ACC112 (cell line): ENCODE measurements around the gene HMCN1.
"Not testable (repeated sequence)": the region's sequence is repeated elsewhere in the genome, so short reads cannot be mapped to it uniquely, and the experiment has no call there.

Experiments used
- H2AFZ ChIP-seq: fragments of 200-600 bp; sonication (generic); one replicate; pipeline ENCODE4 v1.6.0; 2017; ENCODE audit warnings: antibody characterized with exemption, low read length; ENCODE audit not compliant: unreplicated experiment
- H3K27ac ChIP-seq: fragments of 200-600 bp; sonication (generic); 2 replicates; pipeline ENCODE4 v1.5.1; 2014; ENCODE audit warnings: low read depth, mild to moderate bottlenecking, antibody characterized with exemption, low read length, moderate library complexity
- H3K27me3 ChIP-seq: fragments of 200-600 bp; sonication (generic); 2 replicates; pipeline ENCODE4 v1.6.1; 2014; ENCODE audit warnings: mild to moderate bottlenecking, antibody characterized with exemption, low read length, moderate library complexity, mixed read lengths; ENCODE audit not compliant: insufficient read depth
- H3K36me3 ChIP-seq: fragments of 200-600 bp; sonication (generic); 2 replicates; pipeline ENCODE4 v1.6.1; 2016; ENCODE audit warnings: mild to moderate bottlenecking, antibody characterized with exemption, low read length, moderate library complexity, mixed read lengths; ENCODE audit not compliant: insufficient read depth
- H3K4me1 ChIP-seq: fragments of 200-600 bp; sonication (generic); one replicate; pipeline ENCODE4 v1.6.1; 2016; ENCODE audit warnings: low read length, mixed read lengths; ENCODE audit not compliant: insufficient read depth, unreplicated experiment, control insufficient read depth
- H3K4me3 ChIP-seq: fragments of 200-600 bp; sonication (generic); 2 replicates; pipeline ENCODE4 v1.5.1; 2014; ENCODE audit warnings: mild to moderate bottlenecking, low read depth, low read length
- H3K79me2 ChIP-seq: fragments of 200-600 bp; sonication (generic); one replicate; pipeline ENCODE4 v1.6.0; 2016; ENCODE audit warnings: low read length; ENCODE audit not compliant: control insufficient read depth, unreplicated experiment, insufficient read depth

The HMCN1 gene

DNA sequence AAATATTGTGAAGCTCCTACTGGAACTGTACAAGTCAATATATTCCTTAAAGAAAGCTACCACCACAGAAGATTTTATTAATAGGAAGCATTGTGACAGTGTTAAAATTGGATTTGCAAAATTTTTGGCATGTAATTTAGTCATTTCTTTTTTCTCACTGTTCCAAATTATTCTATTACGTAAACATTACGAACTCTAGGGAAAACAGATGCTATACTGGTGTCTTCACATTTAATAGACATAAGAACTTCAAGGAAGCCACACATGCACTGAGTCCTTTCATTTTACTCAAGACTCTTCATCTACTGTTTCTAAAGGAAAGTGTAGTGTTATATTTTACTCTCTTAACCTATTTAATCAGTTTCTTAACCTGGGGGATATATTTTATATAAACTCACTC lies 135.4 kb downstream of the HMCN1 start:
- Histone ChIP-seq H3K27ac (no peak overlapping the region), H3K27me3 (no peaks in the 10 kb centered on the region), H3K36me3 (no peaks in the 10 kb centered on the region), H3K4me3 (no peak overlapping the region), H2AFZ (no peak overlapping the region), H3K4me1 (peaks cover 12% of the 10 kb centered on the region), H3K79me2 (no peaks in the 10 kb centered on the region)

DNA sequence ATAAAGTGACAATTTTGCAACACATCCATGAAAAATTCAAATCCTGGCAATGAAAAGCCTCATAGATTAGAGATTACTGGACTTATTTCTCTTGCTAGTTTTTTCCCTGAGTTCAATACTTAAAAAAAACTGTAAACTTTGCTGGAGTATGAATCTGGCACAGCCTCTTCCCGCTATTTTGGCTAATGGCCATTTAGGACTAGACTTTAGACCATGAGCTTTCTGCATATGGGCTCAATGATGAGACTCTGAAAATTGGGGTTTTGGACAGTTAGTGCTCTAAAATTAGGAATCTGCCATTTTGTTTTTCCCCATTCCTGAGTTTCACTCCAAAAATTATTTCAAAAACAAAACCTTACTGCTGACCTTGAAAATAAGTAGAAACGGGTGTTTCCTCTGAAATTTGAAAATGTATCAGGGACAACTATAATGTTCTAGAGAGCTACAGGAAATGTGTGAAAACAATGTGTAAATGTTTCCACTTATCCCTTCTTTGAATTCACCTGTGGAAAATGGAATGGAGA lies 137.5 kb downstream of the HMCN1 start:
- H3K27me3 ChIP-seq, result no peaks in the 10 kb centered on the region
- H3K4me3 ChIP-seq, result no peak overlapping the region
- H3K4me1 ChIP-seq, result no peaks in the 10 kb centered on the region
- H2AFZ ChIP-seq, result no peak overlapping the region
- H3K36me3 ChIP-seq, result no peaks in the 10 kb centered on the region
- no peak overlapping the region for H3K27ac ChIP-seq
- H3K79me2 ChIP-seq, result no peaks in the 10 kb centered on the region

DNA sequence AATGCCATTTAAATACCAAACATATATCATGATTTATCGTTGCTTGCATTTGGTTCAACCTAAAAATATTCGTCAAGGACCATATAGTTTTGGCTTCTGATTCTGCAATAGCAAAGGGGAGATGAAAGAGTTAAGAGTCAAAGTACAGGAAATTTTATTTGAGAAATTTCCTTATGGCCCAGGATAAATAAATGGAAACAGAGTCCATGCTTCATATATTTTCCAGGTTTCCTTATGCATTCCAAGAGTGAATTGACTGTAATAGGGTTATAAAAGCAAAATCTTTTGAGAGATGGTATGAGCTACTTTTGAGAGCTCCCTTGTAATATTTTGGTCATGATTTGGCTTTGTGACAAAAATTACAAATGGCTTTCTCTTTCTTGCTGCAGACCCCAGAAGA lies 140.1 kb downstream of the HMCN1 start:
- Histone ChIP-seq H2AFZ (no peak overlapping the region), H3K4me3 (no peak overlapping the region), H3K27ac (no peak overlapping the region), H3K4me1 (no peaks in the 10 kb centered on the region), H3K79me2 (no peaks in the 10 kb centered on the region), H3K36me3 (no peaks in the 10 kb centered on the region), H3K27me3 (no peaks in the 10 kb centered on the region)

DNA sequence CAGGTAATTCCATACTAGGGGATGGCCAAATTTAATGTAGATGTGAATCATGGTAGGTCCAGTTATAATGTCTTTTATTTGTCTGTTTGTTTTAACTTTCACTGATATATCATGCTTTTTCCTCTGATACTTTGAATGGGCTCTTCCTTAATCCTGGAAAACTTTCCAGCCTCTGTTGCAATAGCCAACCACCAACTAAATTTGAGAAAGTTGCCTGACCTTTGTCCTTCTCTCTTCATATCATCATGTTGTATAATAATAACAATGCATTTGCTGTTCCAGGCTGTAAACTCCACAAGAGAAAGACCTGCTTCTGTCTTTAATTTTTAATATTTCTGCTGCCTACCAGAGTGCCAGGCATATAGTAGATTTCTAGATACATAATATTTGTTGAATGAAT lies 146.1 kb downstream of the HMCN1 start:
- no peaks in the 10 kb centered on the region for H3K27me3 ChIP-seq
- no peaks in the 10 kb centered on the region for H3K79me2 ChIP-seq
- H3K4me1 ChIP-seq, result no peaks in the 10 kb centered on the region
- no peak overlapping the region for H3K4me3 ChIP-seq
- no peaks in the 10 kb centered on the region for H3K36me3 ChIP-seq
- H3K27ac ChIP-seq, result no peak overlapping the region
- no peak overlapping the region for H2AFZ ChIP-seq

DNA sequence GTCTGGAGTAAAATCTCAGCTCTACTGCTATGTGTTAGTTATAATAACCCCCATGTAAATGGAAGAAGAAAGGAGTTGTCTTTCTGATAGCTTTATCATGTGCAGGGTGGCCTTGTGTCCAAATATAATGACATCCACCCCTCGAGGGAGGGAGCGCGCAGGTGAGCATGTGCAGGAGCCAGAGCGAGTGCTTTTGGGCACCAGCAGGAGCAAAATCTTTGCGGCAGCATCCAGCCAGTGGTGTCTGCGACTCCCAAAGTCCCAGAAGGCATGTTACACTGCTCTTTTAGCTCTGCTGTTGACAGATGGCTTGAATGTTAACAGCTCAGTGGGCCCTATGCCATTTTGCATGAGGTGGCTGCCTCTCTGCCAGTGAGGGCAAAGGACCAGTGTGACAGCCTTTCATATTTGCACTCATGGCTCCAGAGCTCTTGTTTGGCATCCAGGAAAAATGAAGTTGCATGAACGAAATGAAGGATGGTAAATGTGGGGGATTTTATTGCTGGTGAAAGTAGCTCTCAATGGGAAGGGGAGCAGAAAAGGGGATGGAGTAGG lies 146.7 kb downstream of the HMCN1 start:
- H3K4me3 ChIP-seq, result no peak overlapping the region
- H2AFZ ChIP-seq, result no peak overlapping the region
- no peaks in the 10 kb centered on the region for H3K27me3 ChIP-seq
- no peaks in the 10 kb centered on the region for H3K79me2 ChIP-seq
- no peaks in the 10 kb centered on the region for H3K4me1 ChIP-seq
- no peak overlapping the region for H3K27ac ChIP-seq
- no peaks in the 10 kb centered on the region for H3K36me3 ChIP-seq

DNA sequence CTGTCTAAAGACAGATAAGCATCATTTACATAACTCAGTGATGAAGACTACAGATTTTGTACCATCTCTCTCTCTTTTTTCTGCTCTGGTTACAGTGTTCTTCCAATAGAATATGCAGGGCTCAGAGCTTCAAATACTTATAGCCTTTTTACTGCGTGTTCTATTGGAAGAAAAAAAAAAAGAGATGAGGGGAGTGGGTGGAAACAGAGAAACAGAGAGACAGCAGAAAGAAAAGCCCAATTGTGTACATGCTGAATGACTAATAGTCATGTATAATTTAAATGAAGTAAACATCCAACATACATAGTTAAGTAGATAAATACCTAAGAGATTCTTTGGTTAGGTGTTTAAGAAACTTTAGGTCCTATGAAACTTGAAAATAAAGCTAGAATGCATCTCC lies 151.9 kb downstream of the HMCN1 start:
- Histone ChIP-seq H3K27me3 (no peaks in the 10 kb centered on the region), H3K4me3 (no peak overlapping the region), H3K4me1 (no peaks in the 10 kb centered on the region)

DNA sequence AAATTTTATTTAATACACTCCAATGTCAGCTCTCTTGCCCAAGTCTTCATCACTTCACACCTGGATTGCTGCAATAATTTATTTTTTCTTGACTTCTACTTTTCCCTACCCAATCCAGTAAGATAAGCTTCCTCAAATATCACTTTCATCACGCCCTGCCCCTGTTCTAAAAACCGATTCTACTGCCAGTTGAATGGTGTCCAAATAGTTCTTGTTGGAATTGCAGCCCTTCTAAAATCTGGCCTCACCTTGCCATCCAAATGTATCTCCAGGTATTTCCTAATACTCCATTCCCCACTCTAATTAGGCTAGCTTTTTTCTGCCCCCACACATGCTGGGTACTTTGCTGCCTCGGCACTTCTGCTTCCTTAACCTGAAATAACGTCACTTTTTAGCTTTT lies 152.5 kb downstream of the HMCN1 start:
- H3K4me3 ChIP-seq, result no peak overlapping the region
- no peak overlapping the region for H2AFZ ChIP-seq
- no peaks in the 10 kb centered on the region for H3K36me3 ChIP-seq
- no peaks in the 10 kb centered on the region for H3K4me1 ChIP-seq
- no peaks in the 10 kb centered on the region for H3K79me2 ChIP-seq
- no peak overlapping the region for H3K27ac ChIP-seq
- H3K27me3 ChIP-seq, result no peaks in the 10 kb centered on the region

More for the DNA sequence above, 151.9 kb downstream of the HMCN1 start:
- Histone ChIP-seq H3K79me2 (no peaks in the 10 kb centered on the region), H3K27ac (no peak overlapping the region), H3K36me3 (no peaks in the 10 kb centered on the region), H2AFZ (no peak overlapping the region)

DNA sequence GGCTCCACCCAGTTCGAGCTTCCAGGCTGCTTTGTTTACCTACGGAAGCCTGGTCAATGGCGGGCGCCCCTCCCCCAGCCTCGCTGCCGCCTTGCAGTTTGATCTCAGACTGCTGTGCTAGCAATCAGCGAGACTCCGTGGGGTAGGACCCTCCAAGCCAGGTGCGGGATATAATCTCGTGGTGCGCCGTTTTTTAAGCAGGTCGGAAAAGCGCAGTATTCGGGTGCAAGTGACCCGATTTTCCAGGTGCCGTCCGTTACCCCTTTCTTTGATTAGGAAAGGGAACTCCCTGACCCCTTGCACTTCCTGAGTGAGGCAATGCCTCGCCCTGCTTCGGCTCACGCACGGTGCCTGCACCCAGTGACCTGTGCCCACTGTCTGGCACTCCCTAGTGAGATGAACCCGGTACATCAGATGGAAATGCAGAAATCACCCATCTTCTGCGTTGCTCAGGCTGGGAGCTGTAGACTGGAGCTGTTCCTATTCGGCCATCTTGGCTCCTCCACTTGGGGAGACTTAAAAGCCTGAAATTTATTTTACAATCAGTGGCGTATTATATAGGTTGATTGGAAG lies 158.7 kb downstream of the HMCN1 start:
- not testable (repeated sequence) for H3K27ac ChIP-seq, H3K36me3 ChIP-seq, H3K27me3 ChIP-seq, H3K4me3 ChIP-seq, H3K79me2 ChIP-seq, H2AFZ ChIP-seq
- peaks cover 26% of the 10 kb centered on the region for H3K4me1 ChIP-seq

DNA sequence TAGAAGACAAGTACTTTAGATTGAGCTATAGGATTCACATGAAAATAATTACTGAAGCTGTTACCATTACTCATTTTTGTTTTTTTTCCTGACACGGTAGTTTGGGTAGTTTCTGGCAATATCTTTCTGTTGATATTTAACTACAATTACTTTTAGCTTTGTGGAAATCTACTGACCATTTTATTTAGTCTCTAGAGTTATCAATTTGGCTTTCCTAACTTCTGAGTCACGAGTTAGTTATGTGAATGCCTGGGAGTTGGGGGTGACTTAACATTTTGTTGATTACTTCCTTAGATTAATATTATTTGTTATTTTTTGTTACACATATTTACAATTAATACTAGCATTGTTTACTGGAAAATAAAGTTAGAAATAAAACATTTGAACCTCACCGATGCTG lies 160.6 kb downstream of the HMCN1 start:
- Histone ChIP-seq H3K27me3 (no peaks in the 10 kb centered on the region), H2AFZ (no peak overlapping the region), H3K79me2 (no peaks in the 10 kb centered on the region), H3K4me3 (no peak overlapping the region), H3K27ac (peak overlapping the region; percentile 58), H3K36me3 (no peaks in the 10 kb centered on the region), H3K4me1 (peaks cover 26% of the 10 kb centered on the region)

DNA sequence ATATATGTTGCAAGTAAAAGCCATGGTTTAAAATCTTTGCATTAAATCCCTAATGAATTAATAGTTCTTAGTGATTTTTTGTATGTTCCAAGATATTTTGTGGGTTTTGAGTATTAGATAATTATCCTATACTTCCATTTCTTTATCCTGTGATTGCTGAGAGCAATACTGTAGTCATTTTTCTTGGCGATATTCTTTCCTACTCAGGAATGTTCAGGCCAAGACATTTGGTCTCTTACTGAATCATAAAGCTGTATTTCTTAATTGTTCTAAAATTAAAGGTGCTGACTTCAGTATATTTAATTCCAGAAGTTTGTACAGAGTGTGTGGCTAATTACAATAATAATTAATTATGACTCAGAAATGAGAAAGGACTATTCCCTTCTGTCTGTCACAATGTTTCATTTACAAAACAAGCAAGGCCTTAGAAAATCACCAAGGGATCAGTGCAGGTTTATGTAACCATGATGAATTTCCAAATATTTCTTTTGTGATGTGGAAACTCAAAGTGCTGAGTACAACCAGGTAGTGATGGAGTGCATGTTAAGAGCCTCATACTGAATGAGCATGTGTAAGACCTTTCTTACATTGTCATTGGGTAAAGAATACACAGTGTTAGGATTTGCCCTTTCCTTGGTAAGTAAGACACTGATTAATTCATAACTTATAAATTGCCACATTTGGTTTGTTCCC lies 161.2 kb downstream of the HMCN1 start:
- Histone ChIP-seq H3K4me1 (peaks cover 26% of the 10 kb centered on the region), H3K79me2 (no peaks in the 10 kb centered on the region)

DNA sequence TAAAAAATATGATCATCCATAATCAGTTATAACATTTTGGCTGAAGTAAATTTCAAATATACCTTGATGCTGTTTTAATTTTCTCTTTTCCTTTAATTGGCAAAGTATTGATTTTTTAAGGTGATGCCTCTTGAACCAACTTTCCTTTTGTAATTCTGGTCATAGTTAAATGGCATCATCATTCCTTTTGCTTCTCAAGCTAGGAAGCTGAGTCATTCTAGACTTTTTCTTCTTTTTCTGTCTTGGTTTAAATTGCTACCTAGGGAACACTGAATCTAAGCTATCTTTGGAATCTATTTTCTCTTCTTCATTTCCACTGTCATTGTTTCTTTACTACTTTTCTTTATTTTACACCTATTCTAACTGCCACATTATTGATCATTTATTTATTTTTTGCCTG lies 162.7 kb downstream of the HMCN1 start:
- Histone ChIP-seq H2AFZ (peak overlapping the region; percentile 7), H3K36me3 (no peaks in the 10 kb centered on the region), H3K4me1 (peaks cover 26% of the 10 kb centered on the region), H3K27ac (peak overlapping the region; percentile 45; the same call in 1 of the 2 replicates), H3K4me3 (peak overlapping the region; percentile 15; the same call in 1 of the 2 replicates), H3K27me3 (no peaks in the 10 kb centered on the region), H3K79me2 (no peaks in the 10 kb centered on the region)

More for the DNA sequence above, 161.2 kb downstream of the HMCN1 start:
- no peak overlapping the region for H3K4me3 ChIP-seq
- H3K27ac ChIP-seq, result peak overlapping the region; percentile 58
- peak overlapping the region; percentile 45 for H2AFZ ChIP-seq
- no peaks in the 10 kb centered on the region for H3K27me3 ChIP-seq
- H3K36me3 ChIP-seq, result no peaks in the 10 kb centered on the region
